NB4 (cell line): Measurements from ENCODE around the gene INHBE.
"Not testable (repeated sequence)": the region's sequence is repeated elsewhere in the genome, so short reads cannot be mapped to it uniquely, and the experiment has no call there.

Source experiments
- DNase-seq: peaks from one replicate; pipeline ENCODE4 v3.0.0; 2010; ENCODE audit warnings: low read depth
- H3K4me3 ChIP-seq: one replicate; pipeline ENCODE4 v1.5.1; 2011; ENCODE audit warnings: mild to moderate bottlenecking, low read depth, low read length, moderate library complexity
- MYC ChIP-seq: IDR thresholded peaks from 2 replicates; pipeline ENCODE4 v1.6.1; 2011; ENCODE audit warnings: low read depth, low read length
- POLR2A ChIP-seq: IDR thresholded peaks from 2 replicates; pipeline ENCODE4 v1.6.1; 2011; ENCODE audit warnings: mild to moderate bottlenecking; ENCODE audit not compliant: insufficient read length; ENCODE audit errors: extremely low read depth
- TF ChIP-seq, protein P1 (sequence below): IDR thresholded peaks from one replicate; pipeline ENCODE4 v1.5.1; 2012; ENCODE audit warnings: low read depth, low read length
- TF ChIP-seq, protein P2 (sequence below): IDR thresholded peaks from 2 replicates; pipeline ENCODE4 v1.6.1; 2011; ENCODE audit warnings: low read depth, low read length

The INHBE gene

DNA sequence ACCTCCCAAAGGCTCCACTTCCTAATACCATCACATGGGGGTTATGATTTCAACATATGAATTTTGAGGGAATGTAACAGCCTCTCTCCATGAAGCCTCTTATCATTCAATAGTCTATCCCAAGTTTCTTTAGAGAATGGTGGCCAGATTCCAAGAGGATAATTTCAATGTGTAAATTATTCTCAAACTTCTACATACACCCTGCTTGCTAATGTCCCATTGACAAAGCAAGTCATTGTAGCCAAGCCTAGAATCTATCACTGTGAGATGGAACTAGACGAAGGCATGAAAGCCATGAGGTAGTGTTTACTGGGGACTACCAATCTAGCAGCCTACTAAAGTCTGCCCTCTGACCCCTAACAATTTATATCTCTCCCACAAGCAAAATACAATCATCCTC, 16.7 kb upstream of the INHBE start:
- TF ChIP-seq MYC (no peak), POLR2A (no peak)
- TF ChIP-seq, protein P1, sequence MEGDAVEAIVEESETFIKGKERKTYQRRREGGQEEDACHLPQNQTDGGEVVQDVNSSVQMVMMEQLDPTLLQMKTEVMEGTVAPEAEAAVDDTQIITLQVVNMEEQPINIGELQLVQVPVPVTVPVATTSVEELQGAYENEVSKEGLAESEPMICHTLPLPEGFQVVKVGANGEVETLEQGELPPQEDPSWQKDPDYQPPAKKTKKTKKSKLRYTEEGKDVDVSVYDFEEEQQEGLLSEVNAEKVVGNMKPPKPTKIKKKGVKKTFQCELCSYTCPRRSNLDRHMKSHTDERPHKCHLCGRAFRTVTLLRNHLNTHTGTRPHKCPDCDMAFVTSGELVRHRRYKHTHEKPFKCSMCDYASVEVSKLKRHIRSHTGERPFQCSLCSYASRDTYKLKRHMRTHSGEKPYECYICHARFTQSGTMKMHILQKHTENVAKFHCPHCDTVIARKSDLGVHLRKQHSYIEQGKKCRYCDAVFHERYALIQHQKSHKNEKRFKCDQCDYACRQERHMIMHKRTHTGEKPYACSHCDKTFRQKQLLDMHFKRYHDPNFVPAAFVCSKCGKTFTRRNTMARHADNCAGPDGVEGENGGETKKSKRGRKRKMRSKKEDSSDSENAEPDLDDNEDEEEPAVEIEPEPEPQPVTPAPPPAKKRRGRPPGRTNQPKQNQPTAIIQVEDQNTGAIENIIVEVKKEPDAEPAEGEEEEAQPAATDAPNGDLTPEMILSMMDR, result no peak
- TF ChIP-seq, protein P2, sequence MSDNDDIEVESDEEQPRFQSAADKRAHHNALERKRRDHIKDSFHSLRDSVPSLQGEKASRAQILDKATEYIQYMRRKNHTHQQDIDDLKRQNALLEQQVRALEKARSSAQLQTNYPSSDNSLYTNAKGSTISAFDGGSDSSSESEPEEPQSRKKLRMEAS, result no peak
- H3K4me3 ChIP-seq, result no peak overlapping the region
- DNase-seq, result no peak

DNA sequence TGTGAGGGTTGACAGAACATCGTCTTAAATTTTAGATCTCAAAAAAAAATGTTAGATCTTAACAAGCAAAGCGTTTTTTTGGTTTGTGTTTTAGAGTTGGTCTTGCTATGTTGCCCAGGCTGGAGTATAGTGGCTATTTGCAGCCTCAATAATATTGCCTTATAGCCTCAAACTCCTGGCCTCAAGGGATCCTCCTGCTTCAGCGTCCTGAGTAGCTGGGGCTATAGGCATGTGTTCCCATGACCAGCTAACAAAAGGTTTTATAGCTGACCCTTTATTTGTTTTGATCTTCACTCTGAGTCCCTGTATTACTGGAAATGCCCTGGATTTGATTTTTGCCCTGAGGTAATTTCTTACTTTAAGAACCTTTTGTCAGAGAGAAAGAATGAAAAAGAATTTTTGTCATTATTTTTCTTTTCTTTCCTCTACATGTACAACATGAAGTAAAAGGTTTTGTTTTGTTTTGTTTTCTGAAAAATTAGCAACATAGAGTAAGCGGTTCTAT, 15.3 kb upstream of the INHBE start:
- DNase-seq, result no peak
- TF ChIP-seq POLR2A, result no peak
- no peak for TF ChIP-seq MYC
- TF ChIP-seq, protein P1, result no peak
- TF ChIP-seq, protein P2, result no peak
- H3K4me3 ChIP-seq, result no peak overlapping the region

DNA sequence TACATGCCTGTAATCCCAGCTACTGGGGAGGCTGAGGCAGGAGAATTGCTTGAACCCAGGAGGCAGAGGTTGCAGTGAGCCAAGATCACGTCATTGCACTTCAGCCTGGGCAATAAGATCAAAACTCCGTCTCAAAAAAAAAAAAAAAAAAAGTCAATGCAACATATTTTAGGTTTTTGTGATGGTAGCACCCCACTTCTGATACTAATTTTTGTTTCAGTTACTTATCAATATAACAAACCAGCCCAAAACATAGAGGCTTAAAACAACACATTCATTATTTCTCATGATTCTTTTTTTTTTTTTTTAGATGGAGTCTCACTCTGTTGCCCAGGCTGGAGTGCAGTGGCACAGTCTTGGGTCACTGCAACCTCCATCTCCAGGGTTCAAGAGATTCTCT, 13.7 kb upstream of the INHBE start:
- H3K4me3 ChIP-seq, DNase-seq: not testable (repeated sequence)

DNA sequence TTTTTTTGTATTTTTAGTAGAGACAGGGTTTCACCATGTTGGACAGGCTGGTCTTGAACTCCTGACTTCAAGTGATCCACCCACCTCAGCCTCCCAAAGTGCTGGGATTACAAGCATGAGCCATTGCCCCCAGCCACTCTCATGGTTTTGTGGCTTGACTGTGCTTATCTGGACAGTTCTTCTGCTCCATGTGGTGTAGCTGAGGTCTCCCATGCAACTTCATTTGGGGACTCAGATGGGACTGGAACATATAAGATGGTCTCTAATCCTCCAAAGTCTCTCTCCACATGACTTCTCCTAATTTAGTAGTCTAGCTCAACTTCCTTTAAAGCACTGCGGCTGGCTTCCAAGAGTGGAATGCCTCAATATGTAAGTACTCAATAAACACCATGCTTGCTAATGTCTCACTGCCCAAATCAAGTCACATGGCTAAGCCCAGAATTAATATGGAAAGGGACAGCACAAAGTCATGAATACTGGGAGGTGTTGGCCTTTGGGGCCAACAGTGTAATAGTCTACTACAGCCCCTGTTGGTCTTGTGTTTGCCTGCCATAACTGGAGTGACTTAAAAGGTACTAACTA, 13.2 kb upstream of the INHBE start:
- DNase-seq, result no peak

DNA sequence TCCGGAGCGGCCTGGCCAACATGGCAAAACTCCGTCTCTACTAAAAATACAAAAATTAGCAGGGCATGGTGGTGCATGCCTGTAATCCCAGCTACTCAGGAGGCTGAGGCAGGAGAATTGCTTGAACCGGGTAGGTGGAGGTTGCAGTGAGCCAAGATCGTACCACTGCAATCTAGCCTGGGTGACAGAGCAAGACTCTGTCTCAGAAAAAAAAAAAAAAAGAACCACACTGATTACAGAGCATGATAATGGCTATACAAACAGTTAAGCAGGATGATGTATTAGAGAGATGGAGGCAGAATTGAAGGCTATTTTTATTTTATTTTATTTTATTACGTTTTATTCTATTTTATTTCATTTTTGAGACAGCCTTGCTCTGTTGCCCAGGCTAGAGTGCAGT, 10.8 kb upstream of the INHBE start:
- H3K4me3 ChIP-seq, DNase-seq: not testable (repeated sequence)

More for the DNA sequence above, 13.2 kb upstream of the INHBE start:
- no peak overlapping the region for H3K4me3 ChIP-seq
- TF ChIP-seq MYC, result no peak
- TF ChIP-seq, protein P1, result no peak
- TF ChIP-seq POLR2A, result no peak
- TF ChIP-seq, protein P2, result no peak

DNA sequence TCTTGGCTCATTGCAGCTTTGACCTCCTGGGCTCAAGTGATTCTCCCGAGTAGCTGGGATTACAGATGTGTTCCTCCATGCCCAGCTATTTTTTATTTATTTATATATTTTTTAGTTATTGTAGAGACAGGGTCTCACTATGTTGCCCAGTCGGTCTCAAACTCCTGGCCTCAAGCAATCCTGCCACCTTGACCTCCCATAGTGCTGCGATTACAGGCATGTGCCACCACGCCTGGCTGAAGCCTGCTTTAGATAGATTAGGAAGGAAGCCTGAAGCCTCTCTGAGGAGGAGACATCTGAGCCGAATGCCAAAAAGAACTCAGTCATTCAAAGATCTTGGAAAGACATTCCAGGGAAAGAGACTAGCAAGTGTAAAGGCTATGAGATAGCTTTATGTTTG, 10.4 kb upstream of the INHBE start:
- TF ChIP-seq MYC, result no peak
- TF ChIP-seq, protein P1, result no peak
- TF ChIP-seq, protein P2, result no peak
- TF ChIP-seq POLR2A, result no peak
- no peak overlapping the region for H3K4me3 ChIP-seq
- no peak for DNase-seq

DNA sequence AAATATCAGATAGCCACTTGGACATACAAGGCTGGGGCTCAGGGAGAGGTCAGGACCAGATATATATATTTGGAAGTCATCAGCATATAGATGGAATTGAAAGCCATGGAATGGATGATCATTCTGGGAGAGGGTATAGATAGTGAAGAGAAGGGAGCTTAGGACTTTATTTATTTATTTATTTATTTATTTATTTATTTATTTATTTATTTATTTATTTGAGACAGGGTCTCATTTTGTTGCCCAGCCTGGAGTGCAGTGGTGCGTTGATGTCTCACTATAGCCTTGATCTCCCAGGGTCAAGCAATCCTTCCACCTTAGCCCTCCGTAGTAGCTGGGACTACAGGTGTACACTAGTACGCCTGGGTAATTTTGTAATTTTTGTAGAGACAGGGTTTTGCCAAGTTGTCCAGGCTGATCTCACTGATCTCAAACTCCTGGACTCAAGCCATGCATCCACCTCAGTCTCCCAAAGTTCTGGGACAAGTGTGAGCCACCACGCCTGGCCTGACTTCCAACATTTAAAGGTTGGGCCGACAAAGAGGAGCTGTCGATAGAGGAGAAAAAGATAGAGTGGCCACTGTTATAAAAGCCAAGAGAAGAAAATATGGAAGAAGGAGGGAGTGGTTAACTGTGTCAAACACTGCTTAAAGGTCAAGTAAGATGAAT, 8.7 kb upstream of the INHBE start:
- H3K4me3 ChIP-seq, result no peak overlapping the region
- TF ChIP-seq, protein P2, result no peak
- no peak for TF ChIP-seq POLR2A
- TF ChIP-seq, protein P1, result no peak
- TF ChIP-seq MYC, result no peak
- DNase-seq, result no peak
